IPS DF 4.7 (cell line): ENCODE results near the gene CNNM4.

Source experiments
- DNase-seq: peaks from one replicate; pipeline ENCODE4 v3.0.0-alpha.2; 2013; ENCODE audit warnings: low spot score; ENCODE audit errors: extremely low read depth

Gene CNNM4

GRCh38 chr2:96859099-96859649 is 98.5 kb downstream of the CNNM4 start:
- no peak for DNase-seq

- no peak for DNase-seq
Measured at GRCh38 chr2:96859681-96860064, 99.0 kb downstream of the CNNM4 start.

GRCh38 chr2:96860065-96861029 is 99.6 kb downstream of the CNNM4 start:
- DNase-seq = no peak

GRCh38 chr2:96861074-96861473 is 100.4 kb downstream of the CNNM4 start:
- DNase-seq = no peak
